HEK293 (cell line): ENCODE measurements around the gene TM4SF1.

ENCODE experiments used
- CTCF ChIA-PET: fragments of 350-600 bp; formaldehyde crosslinking; extraction: SDS; loops from one replicate; lab custom pipeline; 2021; ENCODE audit warnings: antibody characterized with exemption; lab: Yijun Ruan, JAX
- POLR2A ChIA-PET: fragments of 300-600 bp; formaldehyde crosslinking; extraction: SDS; loops from one replicate; lab custom pipeline; 2020; ENCODE audit warnings: antibody characterized with exemption, inconsistent platforms; lab: Yijun Ruan, JAX
- H3K27ac ChIP-seq: fragments of 200-500 bp; sonication (Bioruptor generic); 2 replicates; pipeline ENCODE4 v1.5.1; 2014; ENCODE audit warnings: low read depth, low read length, control low read depth, inconsistent platforms; ENCODE audit errors: extremely low read depth
- H3K36me3 ChIP-seq, 2 experiments: fragments of 200-500 bp in 1 of 2; sonication (Bioruptor generic) in 1 of 2; 1 replicate in 1 of 2; 2 replicates in 1 of 2; pipeline ENCODE4 v1.5.1; 2014 to 2017; ENCODE audit warnings: inconsistent platforms in 2 of 2, low read length in 2 of 2; ENCODE audit not compliant: control insufficient read depth in 2 of 2, insufficient read depth in 1 of 2
- H3K4me1 ChIP-seq: fragments of 200-500 bp; sonication (Bioruptor generic); 2 replicates; pipeline ENCODE4 v1.5.1; 2014; ENCODE audit warnings: mild to moderate bottlenecking, low read length, inconsistent platforms; ENCODE audit not compliant: control insufficient read depth, insufficient read depth
- H3K4me3 ChIP-seq: 2 replicates; pipeline ENCODE4 v1.5.1; 2011; ENCODE audit warnings: low read depth, mild to moderate bottlenecking, control low read depth, low read length, moderate library complexity
- H3K9me3 ChIP-seq: fragments of 200-500 bp; sonication (Bioruptor generic); 2 replicates; pipeline ENCODE4 v1.5.1; 2014; ENCODE audit warnings: low read depth, low read length, inconsistent platforms; ENCODE audit not compliant: control insufficient read depth, insufficient read depth
- BCL6B ChIP-seq: fragments of 450-650 bp; formaldehyde crosslinking; IDR thresholded peaks from 2 replicates; pipeline ENCODE4 v1.5.1; 2017; ENCODE audit warnings: missing biosample characterization, missing genetic modification characterization
- FEZF1 ChIP-seq: fragments of 450-650 bp; formaldehyde crosslinking; IDR thresholded peaks from 2 replicates; pipeline ENCODE4 v1.5.1; 2016; ENCODE audit warnings: missing biosample characterization, missing genetic modification characterization
- HOXA7 ChIP-seq: sonication (generic); formaldehyde crosslinking; IDR thresholded peaks from 2 replicates; pipeline ENCODE4 v1.8.1; 2022; ENCODE audit warnings: missing genetic modification reagents, borderline replicate concordance
- KLF17 ChIP-seq: fragments of 450-650 bp; formaldehyde crosslinking; IDR thresholded peaks from 2 replicates; pipeline ENCODE4 v1.5.1; 2016; ENCODE audit warnings: missing biosample characterization, missing genetic modification characterization
- MYNN ChIP-seq: fragments of 450-650 bp; formaldehyde crosslinking; IDR thresholded peaks from 2 replicates; pipeline ENCODE4 v1.5.1; 2016; ENCODE audit warnings: missing biosample characterization, missing genetic modification characterization, borderline replicate concordance
- PRDM1 ChIP-seq: fragments of 450-650 bp; formaldehyde crosslinking; IDR thresholded peaks from 2 replicates; pipeline ENCODE4; 2016; ENCODE audit warnings: missing biosample characterization, missing genetic modification characterization
- TSHZ1 ChIP-seq: fragments of 450-650 bp; formaldehyde crosslinking; IDR thresholded peaks from 2 replicates; pipeline ENCODE4 v1.5.1; 2016; ENCODE audit warnings: missing biosample characterization, missing genetic modification characterization, borderline replicate concordance
- ZBTB20 ChIP-seq: fragments of 450-650 bp; formaldehyde crosslinking; IDR thresholded peaks from 2 replicates; pipeline ENCODE4 v1.5.1; 2016; ENCODE audit warnings: missing biosample characterization, missing genetic modification characterization
- ZBTB21 ChIP-seq: fragments of 450-650 bp; formaldehyde crosslinking; IDR thresholded peaks from 2 replicates; pipeline ENCODE4 v1.5.1; 2017; ENCODE audit warnings: missing biosample characterization, missing genetic modification characterization
- ZNF114 ChIP-seq: fragments of 450-650 bp; formaldehyde crosslinking; IDR thresholded peaks from 2 replicates; pipeline ENCODE4 v1.5.0; 2017; ENCODE audit warnings: missing biosample characterization, missing genetic modification characterization
- ZNF140 ChIP-seq: fragments of 450-650 bp; formaldehyde crosslinking; IDR thresholded peaks from 2 replicates; pipeline ENCODE4 v1.5.1; 2016; ENCODE audit warnings: missing biosample characterization, missing genetic modification characterization
- ZNF223 ChIP-seq: fragments of 450-650 bp; formaldehyde crosslinking; IDR thresholded peaks from 2 replicates; pipeline ENCODE4 v1.5.1; 2016; ENCODE audit warnings: missing biosample characterization, missing genetic modification characterization
- ZNF362 ChIP-seq: fragments of 450-650 bp; formaldehyde crosslinking; IDR thresholded peaks from 2 replicates; pipeline ENCODE4 v1.5.1; 2016; ENCODE audit warnings: missing biosample characterization, missing genetic modification characterization
- ZNF37A ChIP-seq: fragments of 450-650 bp; IDR thresholded peaks from 2 replicates; pipeline ENCODE4 v1.5.1; 2018; ENCODE audit warnings: missing biosample characterization, missing genetic modification characterization
- ZNF473 ChIP-seq: fragments of 450-650 bp; formaldehyde crosslinking; IDR thresholded peaks from 2 replicates; pipeline ENCODE4 v1.5.1; 2017; ENCODE audit warnings: missing biosample characterization, missing genetic modification characterization
- ZNF514 ChIP-seq: fragments of 450-650 bp; formaldehyde crosslinking; IDR thresholded peaks from 2 replicates; pipeline ENCODE4 v1.5.1; 2016; ENCODE audit warnings: missing biosample characterization, missing genetic modification characterization
- ZNF544 ChIP-seq: fragments of 450-650 bp; formaldehyde crosslinking; IDR thresholded peaks from 2 replicates; pipeline ENCODE4 v1.5.0; 2017; ENCODE audit warnings: missing biosample characterization, missing genetic modification characterization
- ZNF624 ChIP-seq: fragments of 450-650 bp; formaldehyde crosslinking; IDR thresholded peaks from 2 replicates; pipeline ENCODE4 v1.5.1; 2017; ENCODE audit warnings: missing biosample characterization, missing genetic modification characterization
- ZNF626 ChIP-seq: fragments of 450-650 bp; sonication (Bioruptor Pico); formaldehyde crosslinking; IDR thresholded peaks from 2 replicates; pipeline ENCODE4 v1.5.1; 2018; ENCODE audit warnings: missing biosample characterization, missing genetic modification characterization, inconsistent platforms
- ZNF660 ChIP-seq: fragments of 450-650 bp; IDR thresholded peaks from 2 replicates; pipeline ENCODE4 v1.5.1; 2018; ENCODE audit warnings: missing biosample characterization, mild to moderate bottlenecking, missing genetic modification characterization
- ZNF768 ChIP-seq: fragments of 450-650 bp; formaldehyde crosslinking; IDR thresholded peaks from 2 replicates; pipeline ENCODE4 v1.5.1; 2018; ENCODE audit warnings: missing biosample characterization, mild to moderate bottlenecking, missing genetic modification characterization
- ZXDB ChIP-seq: fragments of 450-650 bp; formaldehyde crosslinking; IDR thresholded peaks from 2 replicates; pipeline ENCODE4 v1.5.1; 2016; ENCODE audit warnings: missing biosample characterization, missing genetic modification characterization
- TF ChIP-seq, protein P1 (sequence below): fragments of 450-650 bp; formaldehyde crosslinking; IDR thresholded peaks from 2 replicates; pipeline ENCODE4 v1.5.1; 2017; ENCODE audit warnings: missing biosample characterization, missing genetic modification characterization
- TF ChIP-seq, protein P2 (sequence below): fragments of 450-650 bp; formaldehyde crosslinking; IDR thresholded peaks from 2 replicates; pipeline ENCODE4 v1.5.1; 2016; ENCODE audit warnings: missing biosample characterization, missing genetic modification characterization

TM4SF1 gene

GRCh38 chr3:149393345-149394160, 16.1 kb upstream of the TM4SF1 start (continued):
- no peak for TF ChIP-seq ZNF473 (tag by site-specific recombination)
- TF ChIP-seq MYNN (tag by site-specific recombination) = no peak
- no peak for TF ChIP-seq BCL6B (tag by site-specific recombination)
- no peak for TF ChIP-seq ZNF514 (tag by site-specific recombination)
- no peak for TF ChIP-seq ZBTB20 (tag by site-specific recombination)
- no peak for TF ChIP-seq ZNF362 (tag by site-specific recombination)
- no peak for TF ChIP-seq KLF17 (tag by site-specific recombination)

DNA sequence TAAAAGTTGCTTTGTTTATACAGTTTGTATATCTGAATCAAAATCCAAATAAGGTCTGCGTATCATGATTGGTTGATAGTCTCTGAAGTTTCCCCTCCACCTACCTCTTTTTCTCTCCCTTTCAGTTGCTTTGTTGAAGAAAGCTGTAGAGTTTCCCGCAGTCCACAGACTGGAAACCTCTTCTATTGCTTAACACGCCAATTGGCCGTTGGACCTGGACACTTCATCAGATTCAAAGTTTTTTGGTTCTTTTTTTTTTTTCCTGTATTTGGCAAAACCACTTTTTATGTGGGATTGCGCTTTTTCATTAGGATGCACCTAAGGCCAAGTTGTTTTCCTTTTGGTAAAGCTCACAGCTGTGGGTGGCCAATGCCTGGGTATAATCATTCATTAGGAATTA, 14.5 kb upstream of the TM4SF1 start:
- no peaks in the 10 kb centered on the region for H3K36me3 ChIP-seq
- TF ChIP-seq ZNF768 (tag by site-specific recombination) (no peak), HOXA7 (no peak), ZNF624 (tag by site-specific recombination) (no peak), TSHZ1 (tag by site-specific recombination) (no peak), FEZF1 (tag by site-specific recombination) (no peak), ZNF223 (tag by site-specific recombination) (no peak), ZNF544 (tag by site-specific recombination) (no peak), ZXDB (tag by site-specific recombination) (no peak), ZNF37A (no peak), ZNF626 (tag by site-specific recombination) (no peak), PRDM1 (no peak), ZBTB21 (no peak), ZNF660 (tag by site-specific recombination) (no peak), ZNF140 (tag by site-specific recombination) (no peak), ZNF114 (tag by site-specific recombination) (no peak)
- TF ChIP-seq, protein P1, sequence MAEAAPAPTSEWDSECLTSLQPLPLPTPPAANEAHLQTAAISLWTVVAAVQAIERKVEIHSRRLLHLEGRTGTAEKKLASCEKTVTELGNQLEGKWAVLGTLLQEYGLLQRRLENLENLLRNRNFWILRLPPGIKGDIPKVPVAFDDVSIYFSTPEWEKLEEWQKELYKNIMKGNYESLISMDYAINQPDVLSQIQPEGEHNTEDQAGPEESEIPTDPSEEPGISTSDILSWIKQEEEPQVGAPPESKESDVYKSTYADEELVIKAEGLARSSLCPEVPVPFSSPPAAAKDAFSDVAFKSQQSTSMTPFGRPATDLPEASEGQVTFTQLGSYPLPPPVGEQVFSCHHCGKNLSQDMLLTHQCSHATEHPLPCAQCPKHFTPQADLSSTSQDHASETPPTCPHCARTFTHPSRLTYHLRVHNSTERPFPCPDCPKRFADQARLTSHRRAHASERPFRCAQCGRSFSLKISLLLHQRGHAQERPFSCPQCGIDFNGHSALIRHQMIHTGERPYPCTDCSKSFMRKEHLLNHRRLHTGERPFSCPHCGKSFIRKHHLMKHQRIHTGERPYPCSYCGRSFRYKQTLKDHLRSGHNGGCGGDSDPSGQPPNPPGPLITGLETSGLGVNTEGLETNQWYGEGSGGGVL (tag by site-specific recombination) = no peak
- TF ChIP-seq, protein P2, sequence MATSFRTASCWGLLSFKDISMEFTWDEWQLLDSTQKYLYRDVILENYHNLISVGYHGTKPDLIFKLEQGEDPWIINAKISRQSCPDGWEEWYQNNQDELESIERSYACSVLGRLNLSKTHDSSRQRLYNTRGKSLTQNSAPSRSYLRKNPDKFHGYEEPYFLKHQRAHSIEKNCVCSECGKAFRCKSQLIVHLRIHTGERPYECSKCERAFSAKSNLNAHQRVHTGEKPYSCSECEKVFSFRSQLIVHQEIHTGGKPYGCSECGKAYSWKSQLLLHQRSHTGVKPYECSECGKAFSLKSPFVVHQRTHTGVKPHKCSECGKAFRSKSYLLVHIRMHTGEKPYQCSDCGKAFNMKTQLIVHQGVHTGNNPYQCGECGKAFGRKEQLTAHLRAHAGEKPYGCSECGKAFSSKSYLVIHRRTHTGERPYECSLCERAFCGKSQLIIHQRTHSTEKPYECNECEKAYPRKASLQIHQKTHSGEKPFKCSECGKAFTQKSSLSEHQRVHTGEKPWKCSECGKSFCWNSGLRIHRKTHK (tag by site-specific recombination) = no peak
- CTCF ChIA-PET = interaction anchor here (0.6 to 0.7 kb wide), 2 partner anchors 17 to 78 kb away, joined by 3 to 7 read pairs; no protein-coding TSS in a partner anchor
- H3K4me3 ChIP-seq = no peak overlapping the region
- H3K9me3 ChIP-seq = no peaks in the 10 kb centered on the region
- H3K4me1 ChIP-seq = peaks cover 4% of the 10 kb centered on the region; the same call in 1 of the 2 replicates
- POLR2A ChIA-PET = no interaction called here
- no peak overlapping the region for H3K27ac ChIP-seq
